Measurements from ENCODE around the gene KMT2E. TPM values are rescaled to one million over a fixed set of nuclear protein-coding genes. Genes with fewer than 3 reads are reported as not detected.

KMT2E gene
- total RNA-seq, 1 experiment from 2014 or later = 38.2 TPM

GRCh38 chr7:105130048-105130447 lies 116.0 kb downstream of the KMT2E start:
- no peaks in the 10 kb centered on the region for H3K4me1 ChIP-seq (ENCODE audit: insufficient read depth, low read length)
- Mint-ChIP-seq H3K36me3 (ENCODE audit: insufficient read depth in 1 of 3, low read depth in 3 of 3) (peaks cover 7 to 36% (median 19%) of the 10 kb centered on the region in 3 experiments; a peak in 6 of 7 replicates), H3K4me1 (peaks cover 15 to 19% of the 10 kb centered on the region in 2 experiments; a peak in 3 of 4 replicates), H3K27ac (peak overlapping the region in 1 of 3 experiments; percentile 53; a peak in 1 of 7 replicates), H3K9me3 (no peaks in the 10 kb centered on the region), H3K27me3 (ENCODE audit: low read depth) (no peaks in the 10 kb centered on the region), H3K4me3 (no peak overlapping the region)
- no peaks in the 10 kb centered on the region for H3K9me3 ChIP-seq (ENCODE audit: control insufficient read depth, low read depth, low read length)
- no peak overlapping the region for H4K91ac ChIP-seq (ENCODE audit: insufficient read length, low read depth, low read length)
- no peak overlapping the region for H2AFZ ChIP-seq (ENCODE audit: low read length)
- H2BK120ac ChIP-seq (ENCODE audit: low read depth, low read length, poor library complexity, severe bottlenecking) = no peak overlapping the region
- H3K14ac ChIP-seq (ENCODE audit: insufficient read depth, low read length) = no peak overlapping the region
- no peak overlapping the region for H3K4me2 ChIP-seq (ENCODE audit: insufficient read depth, insufficient read length, low read length)
- no peak overlapping the region for H2BK12ac ChIP-seq (ENCODE audit: insufficient read length, low read depth, low read length)
- H4K8ac ChIP-seq (replicated peaks; ENCODE audit: insufficient read length, low read depth, low read length) = no peak overlapping the region
- TF ChIP-seq, protein P1, sequence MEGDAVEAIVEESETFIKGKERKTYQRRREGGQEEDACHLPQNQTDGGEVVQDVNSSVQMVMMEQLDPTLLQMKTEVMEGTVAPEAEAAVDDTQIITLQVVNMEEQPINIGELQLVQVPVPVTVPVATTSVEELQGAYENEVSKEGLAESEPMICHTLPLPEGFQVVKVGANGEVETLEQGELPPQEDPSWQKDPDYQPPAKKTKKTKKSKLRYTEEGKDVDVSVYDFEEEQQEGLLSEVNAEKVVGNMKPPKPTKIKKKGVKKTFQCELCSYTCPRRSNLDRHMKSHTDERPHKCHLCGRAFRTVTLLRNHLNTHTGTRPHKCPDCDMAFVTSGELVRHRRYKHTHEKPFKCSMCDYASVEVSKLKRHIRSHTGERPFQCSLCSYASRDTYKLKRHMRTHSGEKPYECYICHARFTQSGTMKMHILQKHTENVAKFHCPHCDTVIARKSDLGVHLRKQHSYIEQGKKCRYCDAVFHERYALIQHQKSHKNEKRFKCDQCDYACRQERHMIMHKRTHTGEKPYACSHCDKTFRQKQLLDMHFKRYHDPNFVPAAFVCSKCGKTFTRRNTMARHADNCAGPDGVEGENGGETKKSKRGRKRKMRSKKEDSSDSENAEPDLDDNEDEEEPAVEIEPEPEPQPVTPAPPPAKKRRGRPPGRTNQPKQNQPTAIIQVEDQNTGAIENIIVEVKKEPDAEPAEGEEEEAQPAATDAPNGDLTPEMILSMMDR (conservative IDR thresholded peaks at IDR 0.05) = no peak
- no CpG with 5 or more reads among the region's 5 CpGs for WGBS (ENCODE audit: extremely low coverage, insufficient read length, low lambda C conversion rate)
- no peaks in the 10 kb centered on the region for H3K27me3 ChIP-seq (ENCODE audit: insufficient read depth, low read length)
- no peak for DNase-seq
- H2BK15ac ChIP-seq (ENCODE audit: low read depth, low read length) = no peak overlapping the region
- no peaks in the 10 kb centered on the region for H3K79me2 ChIP-seq (ENCODE audit: insufficient read depth, low read length)
- no peak overlapping the region for H3K18ac ChIP-seq (ENCODE audit: insufficient read length, low read depth, low read length)
- H4K20me1 ChIP-seq (ENCODE audit: control insufficient read depth, insufficient read depth, insufficient read length) = no peaks in the 10 kb centered on the region
- H2BK5ac ChIP-seq (ENCODE audit: insufficient read length, low read length) = no peak overlapping the region
- H4K5ac ChIP-seq (ENCODE audit: insufficient read length, low read depth, low read length) = no peak overlapping the region
- H3K23ac ChIP-seq (ENCODE audit: insufficient read length, low read depth, low read length) = no peak overlapping the region
- H3K27ac ChIP-seq (ENCODE audit: insufficient read length, low read depth, low read length) = no peak overlapping the region
- H3K4ac ChIP-seq (ENCODE audit: low read depth, low read length) = no peak overlapping the region
- no peak overlapping the region for H2AK5ac ChIP-seq (ENCODE audit: insufficient read length, low read length)
- H3K9ac ChIP-seq (ENCODE audit: extremely low read depth, insufficient read length, low read length) = no peak overlapping the region
- no peaks in the 10 kb centered on the region for H3K79me1 ChIP-seq (ENCODE audit: insufficient read depth, low read depth, low read length, poor library complexity, severe bottlenecking)
- no peak overlapping the region for H2BK20ac ChIP-seq (ENCODE audit: low read depth, low read length, poor library complexity, severe bottlenecking)
- no peak overlapping the region for H3T11ph ChIP-seq (ENCODE audit: low read length)
- no peaks in the 10 kb centered on the region for H3K23me2 ChIP-seq (ENCODE audit: insufficient read length, low read depth, low read length, poor library complexity, severe bottlenecking)
- no peak overlapping the region for H3K56ac ChIP-seq (ENCODE audit: insufficient read length, low read depth, low read length)
